GM23248 (cell line): ENCODE data around the gene TMC2. TPM values are rescaled to one million over a fixed set of nuclear protein-coding genes. Genes with fewer than 3 reads are reported as not detected.
A peak's percentile ranks its signal among the peaks of the same experiment; 100 is the strongest.

ENCODE experiments used
- DNase-seq: peaks from one replicate; pipeline ENCODE4 v3.0.0-alpha.2; 2015
- H2AFZ ChIP-seq: fragments of 200-600 bp; sonication (generic); 2 replicates; pipeline ENCODE4 v1.6.1; 2016; ENCODE audit warnings: antibody characterized with exemption
- H3F3A ChIP-seq: fragments of 200-600 bp; sonication (generic); 2 replicates; pipeline ENCODE4 v1.6.1; 2016; ENCODE audit warnings: mild to moderate bottlenecking, antibody characterized with exemption, mixed run types; ENCODE audit not compliant: insufficient read depth
- H3K27ac ChIP-seq: fragments of 200-600 bp; sonication (generic); 2 replicates; pipeline ENCODE4 v1.5.1; 2016; ENCODE audit warnings: mild to moderate bottlenecking
- H3K27me3 ChIP-seq: fragments of 200-600 bp; sonication (generic); replicated peaks from 2 replicates; pipeline ENCODE4 v1.6.1; 2016; ENCODE audit warnings: mild to moderate bottlenecking; ENCODE audit not compliant: insufficient read depth
- H3K36me3 ChIP-seq: fragments of 200-600 bp; sonication (generic); 2 replicates; pipeline ENCODE4 v1.6.1; 2016; ENCODE audit warnings: low read depth, mild to moderate bottlenecking
- H3K4me1 ChIP-seq: fragments of 200-600 bp; sonication (generic); 2 replicates; pipeline ENCODE4 v1.6.1; 2016; ENCODE audit warnings: mild to moderate bottlenecking; ENCODE audit not compliant: insufficient read depth
- H3K4me2 ChIP-seq: fragments of 200-600 bp; sonication (generic); one replicate; pipeline ENCODE4 v1.6.1; 2016; ENCODE audit warnings: mild to moderate bottlenecking; ENCODE audit not compliant: unreplicated experiment
- H3K4me3 ChIP-seq: fragments of 200-600 bp; sonication (generic); 2 replicates; pipeline ENCODE4 v1.5.1; 2016; ENCODE audit warnings: mild to moderate bottlenecking
- H3K79me2 ChIP-seq: fragments of 200-600 bp; sonication (generic); 2 replicates; pipeline ENCODE4 v1.6.1; 2016; ENCODE audit warnings: mild to moderate bottlenecking; ENCODE audit not compliant: insufficient read depth
- H3K9ac ChIP-seq: fragments of 200-600 bp; sonication (generic); 2 replicates; pipeline ENCODE4 v1.6.1; 2016; ENCODE audit warnings: mild to moderate bottlenecking
- H3K9me2 ChIP-seq: fragments of 200-600 bp; sonication (generic); 2 replicates; pipeline ENCODE4 v1.6.1; 2016; ENCODE audit warnings: mixed run types, mild to moderate bottlenecking, moderate library complexity; ENCODE audit not compliant: insufficient read depth
- H3K9me3 ChIP-seq: fragments of 200-600 bp; sonication (generic); one replicate; pipeline ENCODE4 v1.6.1; 2017; ENCODE audit warnings: low read depth
- H4K20me1 ChIP-seq: fragments of 200-600 bp; sonication (generic); 2 replicates; pipeline ENCODE4 v1.6.0; 2016; ENCODE audit not compliant: insufficient read depth
- EZH2 ChIP-seq: fragments of 200-600 bp; sonication (generic); IDR thresholded peaks from 2 replicates; pipeline ENCODE4 v1.6.1; 2018; ENCODE audit warnings: antibody characterized with exemption, mild to moderate bottlenecking; ENCODE audit not compliant: insufficient read depth, poor library complexity, severe bottlenecking
- EZH2phosphoT487 ChIP-seq: fragments of 200-600 bp; sonication (generic); IDR thresholded peaks from 2 replicates; pipeline ENCODE4 v1.6.1; 2018; ENCODE audit warnings: antibody characterized with exemption, moderate library complexity, mild to moderate bottlenecking, low read depth; ENCODE audit not compliant: insufficient read depth
- WGBS, 2 experiments: methylation state at CpG; one replicate each; pipeline ENCODE4 v1.1.6; 2015 to 2017; ENCODE audit warnings: low lambda C conversion rate in 2 of 2, low coverage in 1 of 2; ENCODE audit errors: missing lambda C conversion rate in 2 of 2; 5-methylcytosine and 5-hydroxymethylcytosine counted together
- in situ Hi-C: fragments of 300-500 bp; cut with MboI; formaldehyde crosslinking; loops from 2 replicates; pipeline ENCODE4 v1.15.0; 2020
- polyA plus RNA-seq: library from polyadenylated mRNA; unstranded; fragments of >200 nt; fragmentation: Nextera tagmentation; extraction: Ambion mirVana; gene quantifications from 2 replicates; pipeline ENCODE4 v1.2.1, GENCODE V29; 2016
- total RNA-seq: library from RNA; depleted of rRNA; stranded (reverse); fragments of >200 nt; shearing (Covaris generic); gene quantifications from 2 replicates; pipeline ENCODE4 v1.2.3, GENCODE V29; 2014

The TMC2 gene
- total and polyA plus RNA-seq, 2 experiments from 2014 or later, result not detected

- in situ Hi-C loops, result no loop called here
- TF ChIP-seq EZH2, result no peak
- no peak for TF ChIP-seq EZH2phosphoT487
- Histone ChIP-seq H3K4me3 (no peak overlapping the region), H3K27ac (no peak overlapping the region), H3K9me2 (no peaks in the 10 kb centered on the region), H3K9ac (no peak overlapping the region), H2AFZ (no peak overlapping the region), H3F3A (peaks cover 56% of the 10 kb centered on the region), H4K20me1 (no peaks in the 10 kb centered on the region), H3K4me1 (peaks cover 6% of the 10 kb centered on the region; the same call in 1 of the 2 replicates), H3K27me3 (no peaks in the 10 kb centered on the region), H3K79me2 (peaks cover 60% of the 10 kb centered on the region), H3K36me3 (peaks cover 46% of the 10 kb centered on the region), H3K4me2 (no peak overlapping the region), H3K9me3 (no peaks in the 10 kb centered on the region)
- no peak for DNase-seq
- 71 to 78% methylated on average over 13 of the region's 13 CpGs for WGBS, 2 experiments
These were observed 122.3 kb downstream of the TMC2 start for GRCh38 chr20:2658414-2659354.

GRCh38 chr20:2659547-2659946, 123.2 kb downstream of the TMC2 start:
- H4K20me1 ChIP-seq, result no peaks in the 10 kb centered on the region
- no peak overlapping the region for H2AFZ ChIP-seq
- 92 to 94% methylated on average over 10 of the region's 10 CpGs for WGBS, 2 experiments
- no peak overlapping the region for H3K9ac ChIP-seq
- no peak for DNase-seq
- peaks cover 50% of the 10 kb centered on the region for H3F3A ChIP-seq
- no peak overlapping the region for H3K4me3 ChIP-seq
- H3K9me2 ChIP-seq, result no peaks in the 10 kb centered on the region
- TF ChIP-seq EZH2, result no peak
- TF ChIP-seq EZH2phosphoT487, result no peak
- H3K27ac ChIP-seq, result no peak overlapping the region
- peaks cover 54% of the 10 kb centered on the region for H3K79me2 ChIP-seq
- no peaks in the 10 kb centered on the region for H3K9me3 ChIP-seq
- in situ Hi-C loops, result no loop called here
- no peaks in the 10 kb centered on the region for H3K27me3 ChIP-seq
- no peak overlapping the region for H3K4me2 ChIP-seq
- peaks cover 6% of the 10 kb centered on the region for H3K4me1 ChIP-seq
- H3K36me3 ChIP-seq, result peaks cover 39% of the 10 kb centered on the region

- TF ChIP-seq EZH2phosphoT487 (no peak), EZH2 (no peak)
- peaks cover 23% of the 10 kb centered on the region for H3K79me2 ChIP-seq
- no peaks in the 10 kb centered on the region for H4K20me1 ChIP-seq
- DNase-seq, result no peak
- no peaks in the 10 kb centered on the region for H3K27me3 ChIP-seq
- peak overlapping the region; percentile 90; the same call in 1 of the 2 replicates for H3K27ac ChIP-seq
- H3K9me3 ChIP-seq, result no peaks in the 10 kb centered on the region
- peaks cover 14% of the 10 kb centered on the region for H3F3A ChIP-seq
- H3K4me2 ChIP-seq, result peak overlapping the region; percentile 98
- peak overlapping the region; percentile 75 for H3K4me3 ChIP-seq
- in situ Hi-C loops, result no loop called here
- H2AFZ ChIP-seq, result peak overlapping the region; percentile 85
- peak overlapping the region; percentile 93 for H3K9ac ChIP-seq
- H3K4me1 ChIP-seq, result peaks cover 6% of the 10 kb centered on the region
- 4 to 5% methylated on average over 13 of the region's 13 CpGs for WGBS, 2 experiments
- H3K36me3 ChIP-seq, result peaks cover 7% of the 10 kb centered on the region; the same call in 1 of the 2 replicates
- H3K9me2 ChIP-seq, result no peaks in the 10 kb centered on the region
These were observed 127.1 kb downstream of the TMC2 start for GRCh38 chr20:2663364-2663886.

- Histone ChIP-seq H3K79me2 (peaks cover 23% of the 10 kb centered on the region), H3F3A (peaks cover 11% of the 10 kb centered on the region; the same call in 1 of the 2 replicates), H3K36me3 (peaks cover 7% of the 10 kb centered on the region; the same call in 1 of the 2 replicates), H2AFZ (peak within 1 kb of the TSS; percentile 85), H3K4me1 (peaks cover 6% of the 10 kb centered on the region), H3K9me2 (no peaks in the 10 kb centered on the region), H3K27me3 (no peaks in the 10 kb centered on the region), H3K9ac (peak within 1 kb of the TSS; percentile 93), H3K4me2 (peak within 1 kb of the TSS; percentile 98), H3K9me3 (no peaks in the 10 kb centered on the region), H4K20me1 (no peaks in the 10 kb centered on the region), H3K27ac (peak within 1 kb of the TSS; percentile 90), H3K4me3 (peak within 1 kb of the TSS; percentile 75)
- WGBS, 2 experiments, result 6% methylated on average over 48 to 49 of the region's 49 CpGs
- in situ Hi-C loops, result no loop called here
- peak; percentile 97 for DNase-seq
- TF ChIP-seq EZH2, result no peak
- TF ChIP-seq EZH2phosphoT487, result no peak
These were observed 127.7 kb downstream of the TMC2 start, which contains the start of gene IDH3B for GRCh38 chr20:2663887-2664719. Gene IDH3B (minus strand): TSS chr20:2664216. CDS start chr20:2664188, 28 bp downstream.
